ENCODE results near the gene RNF182. TPM values are rescaled to one million over a fixed set of nuclear protein-coding genes. Genes with fewer than 3 reads are reported as not detected.

RNF182 gene
- total and polyA plus RNA-seq, 2 donors (not counting 3 experiments of a cell fraction or from before 2014, with no cell fraction given) = 0.43 to 0.93 TPM

DNA sequence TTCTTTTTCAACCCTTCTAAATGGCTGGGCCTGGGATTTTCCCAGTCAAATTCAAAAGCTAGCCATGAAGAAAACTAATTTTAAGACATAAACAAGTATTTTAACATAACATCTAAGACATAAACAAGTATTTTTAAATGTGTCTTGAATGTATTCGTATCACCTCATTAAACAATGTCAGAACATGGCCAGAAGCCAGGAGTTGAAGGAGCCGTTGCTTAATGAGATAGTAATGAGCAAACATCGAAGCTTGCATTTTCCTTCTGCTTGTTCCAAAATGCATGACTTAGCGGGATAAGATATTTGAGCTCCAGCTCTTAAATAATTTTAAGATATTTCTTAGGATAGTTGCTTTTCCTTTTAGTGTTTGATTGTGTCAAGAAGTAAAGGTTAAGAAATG is 4.2 kb upstream of the RNF182 start:
- no peak overlapping the region for H3K4me3 ChIP-seq (replicated peaks in 1 of 3; ENCODE audit: insufficient read depth in 1 of 3, low read depth in 1 of 3, low read length in 3 of 3)
- H3K36me3 ChIP-seq (ENCODE audit: control insufficient read depth in 2 of 2, extremely low read depth in 1 of 2, insufficient read depth in 2 of 2, low read length in 2 of 2) = no peaks in the 10 kb centered on the region
- H3K79me2 ChIP-seq (ENCODE audit: control insufficient read depth, insufficient read depth, low read length) = no peaks in the 10 kb centered on the region
- dilution Hi-C loops (cut with MboI; ENCODE audit: extremely low pct_ligation_motif_present, low sequenced_read_pairs) (no loop called here), intact Hi-C loops (cut with micrococcal nuclease) (loop anchor here (5.0 kb wide), 1 partner anchor 108 kb away; the partner anchor contains the start of gene MCUR1)
- H2AFZ ChIP-seq (ENCODE audit: low read depth, low read length) = no peak overlapping the region
- CTCF ChIA-PET = interaction anchor here (1.0 to 1.7 kb wide), 4 partner anchors 12 to 146 kb away, joined by 4 to 6 read pairs (median 4); no protein-coding TSS in a partner anchor
- no peak overlapping the region for H3K27ac ChIP-seq (ENCODE audit: insufficient read depth, low read depth, low read length)
- TF ChIP-seq MYC (IDR thresholded peaks at IDR 0.05; ENCODE audit: low read depth, low read length) = no peak
- TF ChIP-seq GATA2 (IDR thresholded peaks at IDR 0.05; ENCODE audit: insufficient read depth, insufficient read length, low read depth, low read length) = no peak
- no peak for TF ChIP-seq CTCF (IDR thresholded peaks at IDR 0.05; ENCODE audit: extremely low read depth in 1 of 2, insufficient read depth in 1 of 2, low read depth in 1 of 2, low read length in 2 of 2)
- TF ChIP-seq FOS (IDR thresholded peaks at IDR 0.05; ENCODE audit: borderline replicate concordance, insufficient read depth, low read length) = no peak
- no peak for TF ChIP-seq JUN (IDR thresholded peaks at IDR 0.05; ENCODE audit: borderline replicate concordance, insufficient read depth, insufficient read length, low read depth)
- no peak for TF ChIP-seq POLR2AphosphoS5 (IDR thresholded peaks at IDR 0.05; ENCODE audit: insufficient read depth, low read depth, low read length)
- TF ChIP-seq POLR2A (IDR thresholded peaks at IDR 0.05; ENCODE audit: low read depth, low read length) = no peak
- TF ChIP-seq EZH2 (IDR thresholded peaks at IDR 0.05; ENCODE audit: borderline replicate concordance, low read depth, low read length, severe bottlenecking) = no peak
- no peak for TF ChIP-seq MAX (IDR thresholded peaks at IDR 0.05; ENCODE audit: insufficient read depth, insufficient read length)
- H3K9me3 ChIP-seq (replicated peaks; ENCODE audit: control insufficient read depth, insufficient read depth, low read length) = no peaks in the 10 kb centered on the region
- no TSS peak for BruUV-seq (replicated peaks)
- no peaks in the 10 kb centered on the region for H4K20me1 ChIP-seq (replicated peaks; ENCODE audit: control insufficient read depth, extremely low read depth, insufficient read depth, low read length)
- FAIRE-seq (no peak), DNase-seq (ENCODE audit: low read depth, low spot score) (no peak)
- no peak overlapping the region for H3K4me2 ChIP-seq (ENCODE audit: insufficient read depth, low read length)
- H3K4me1 ChIP-seq (ENCODE audit: control insufficient read depth, extremely low read depth, insufficient read depth, low read length) = peaks cover 17% of the 10 kb centered on the region
- H3K9ac ChIP-seq (replicated peaks; ENCODE audit: extremely low read depth, insufficient read depth, low read length) = no peak overlapping the region
- POLR2A ChIA-PET = no interaction called here
- H3K9me1 ChIP-seq (replicated peaks; ENCODE audit: control insufficient read depth, extremely low read depth, insufficient read depth, low read length) = no peaks in the 10 kb centered on the region
- peaks cover 13 to 21% of the 10 kb centered on the region in 2 experiments for H3K27me3 ChIP-seq (ENCODE audit: control insufficient read depth in 2 of 2, insufficient read depth in 2 of 2, low read length in 2 of 2)

All from endothelial cell of umbilical vein (primary cell).